Coronary artery (tissue), 2 donors: ENCODE data around the gene ITFG2.

Experiments
- DNase-seq: peaks from one replicate; pipeline ENCODE4 v3.0.0-alpha.2; 2017; ENCODE audit warnings: low spot score
- H3K27ac ChIP-seq, 2 donors: fragments of 200-600 bp; sonication (generic); one replicate each; pipeline ENCODE4 v1.5.1; 2016 to 2019
- H3K4me3 ChIP-seq: fragments of 200-600 bp; sonication (generic); 2 replicates; pipeline ENCODE4 v1.5.1; 2016; ENCODE audit warnings: mild to moderate bottlenecking, moderate library complexity
- TF ChIP-seq, protein P1 (sequence below): fragments of 200-600 bp; sonication (generic); IDR thresholded peaks from one replicate; pipeline ENCODE4 v1.5.1; 2019; ENCODE audit warnings: antibody characterized with exemption

ITFG2 gene

DNA sequence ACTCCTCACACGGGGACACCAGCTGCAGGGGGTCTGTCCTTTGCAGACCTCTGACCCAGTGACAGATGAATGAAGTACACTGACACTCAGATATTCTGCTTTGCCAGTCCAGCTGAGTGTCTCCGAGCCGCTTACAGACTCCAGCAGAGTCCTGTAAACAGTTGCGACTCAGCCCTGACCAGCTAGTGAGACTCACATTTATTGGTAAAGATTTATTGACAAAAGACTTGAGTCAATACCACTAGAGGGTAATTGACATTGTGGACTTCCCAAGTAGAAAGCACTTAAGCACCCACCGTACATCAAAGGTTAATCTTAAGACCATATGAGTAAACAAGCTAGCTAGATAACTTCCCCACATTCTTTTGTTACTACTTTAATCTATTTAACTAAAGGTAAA, 27.5 kb upstream of the ITFG2 start:
- TF ChIP-seq, protein P1, sequence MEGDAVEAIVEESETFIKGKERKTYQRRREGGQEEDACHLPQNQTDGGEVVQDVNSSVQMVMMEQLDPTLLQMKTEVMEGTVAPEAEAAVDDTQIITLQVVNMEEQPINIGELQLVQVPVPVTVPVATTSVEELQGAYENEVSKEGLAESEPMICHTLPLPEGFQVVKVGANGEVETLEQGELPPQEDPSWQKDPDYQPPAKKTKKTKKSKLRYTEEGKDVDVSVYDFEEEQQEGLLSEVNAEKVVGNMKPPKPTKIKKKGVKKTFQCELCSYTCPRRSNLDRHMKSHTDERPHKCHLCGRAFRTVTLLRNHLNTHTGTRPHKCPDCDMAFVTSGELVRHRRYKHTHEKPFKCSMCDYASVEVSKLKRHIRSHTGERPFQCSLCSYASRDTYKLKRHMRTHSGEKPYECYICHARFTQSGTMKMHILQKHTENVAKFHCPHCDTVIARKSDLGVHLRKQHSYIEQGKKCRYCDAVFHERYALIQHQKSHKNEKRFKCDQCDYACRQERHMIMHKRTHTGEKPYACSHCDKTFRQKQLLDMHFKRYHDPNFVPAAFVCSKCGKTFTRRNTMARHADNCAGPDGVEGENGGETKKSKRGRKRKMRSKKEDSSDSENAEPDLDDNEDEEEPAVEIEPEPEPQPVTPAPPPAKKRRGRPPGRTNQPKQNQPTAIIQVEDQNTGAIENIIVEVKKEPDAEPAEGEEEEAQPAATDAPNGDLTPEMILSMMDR, result no peak
- Histone ChIP-seq H3K27ac (no peak overlapping the region), H3K4me3 (no peak overlapping the region)
- DNase-seq, result no peak

DNA sequence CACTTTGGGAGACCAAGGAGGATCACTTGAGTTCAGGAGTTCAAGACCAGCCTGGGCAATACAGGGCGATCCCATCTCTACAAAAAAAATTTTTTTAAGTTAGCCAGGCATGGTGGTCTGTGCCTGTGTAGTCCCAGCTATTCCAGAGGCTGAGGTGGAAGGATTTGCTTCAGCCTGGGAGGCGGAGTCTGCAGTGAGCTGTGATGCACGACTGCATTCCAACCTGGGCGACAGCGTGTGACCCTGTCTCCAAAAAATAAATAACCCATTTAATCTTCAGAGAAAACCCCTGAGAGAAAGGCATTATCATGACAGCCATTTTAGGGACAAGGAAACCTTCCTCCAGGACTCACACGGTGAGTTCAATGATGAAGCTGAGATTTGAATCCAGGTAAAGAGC, 21.4 kb upstream of the ITFG2 start:
- no peak for DNase-seq
- Histone ChIP-seq H3K4me3 (no peak overlapping the region), H3K27ac (no peak overlapping the region)
- TF ChIP-seq, protein P1, result no peak

DNA sequence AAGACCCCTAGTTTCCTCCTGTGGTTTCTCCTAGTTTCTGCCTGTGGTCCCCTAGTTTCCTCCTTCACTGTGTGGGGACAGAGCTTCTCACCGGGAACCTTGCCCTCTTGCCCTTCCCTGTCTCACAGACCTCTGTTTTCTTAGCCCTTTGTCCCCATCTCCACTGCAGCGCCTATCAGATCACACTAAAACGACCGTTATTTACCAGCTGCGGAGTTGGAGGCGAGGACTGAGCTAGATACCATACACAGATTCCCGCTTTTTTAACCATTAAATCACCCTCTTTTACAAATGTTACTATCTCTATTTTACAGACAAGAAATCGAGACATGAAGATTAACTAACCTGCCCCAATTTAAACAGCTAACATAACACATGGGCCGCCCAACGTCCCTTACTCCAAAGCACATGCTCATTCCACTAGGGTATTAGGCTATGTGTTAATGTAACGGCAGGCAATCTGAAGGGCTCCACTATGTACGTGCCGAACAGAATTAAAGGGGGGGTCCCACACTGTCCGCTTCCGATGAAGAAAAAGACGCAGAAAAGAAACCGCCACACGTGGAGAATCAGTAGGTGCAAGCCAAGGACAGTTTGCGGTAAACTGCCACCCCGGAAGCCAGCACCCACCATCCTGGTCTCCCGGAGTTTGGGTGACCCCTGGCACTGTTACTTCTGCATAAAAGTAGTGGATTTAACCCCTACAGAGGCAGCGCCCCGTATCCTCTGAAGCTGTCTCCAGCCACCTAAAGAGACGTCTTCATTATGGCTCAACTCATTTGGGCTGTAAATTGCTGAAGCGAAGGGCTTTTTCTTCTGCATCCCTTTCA, 19.6 kb upstream of the ITFG2 start:
- Histone ChIP-seq H3K4me3 (no peak overlapping the region), H3K27ac (no peak overlapping the region)
- TF ChIP-seq, protein P1, result no peak
- no peak for DNase-seq

DNA sequence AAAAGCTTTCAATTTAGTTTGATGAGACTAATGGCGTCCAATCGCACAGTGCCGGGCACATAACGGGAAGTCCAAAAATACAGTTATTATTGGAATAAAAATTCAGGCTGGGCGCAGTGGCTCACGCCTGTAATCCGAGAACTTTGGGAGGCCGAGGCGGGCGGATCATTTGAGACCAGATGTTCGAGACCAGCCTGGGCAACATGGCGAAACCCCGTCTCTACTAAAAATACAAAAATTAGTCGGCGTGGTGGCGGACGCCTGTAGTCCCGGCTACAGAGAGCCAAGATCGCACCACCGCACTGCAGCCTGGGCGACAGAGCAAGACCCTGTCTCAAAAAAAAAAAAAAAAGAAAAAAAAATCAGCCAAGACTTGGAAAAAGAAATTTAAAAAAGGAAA, 18.9 kb upstream of the ITFG2 start:
- Histone ChIP-seq H3K27ac (no peak overlapping the region), H3K4me3 (no peak overlapping the region)
- TF ChIP-seq, protein P1, result no peak
- DNase-seq, result no peak

DNA sequence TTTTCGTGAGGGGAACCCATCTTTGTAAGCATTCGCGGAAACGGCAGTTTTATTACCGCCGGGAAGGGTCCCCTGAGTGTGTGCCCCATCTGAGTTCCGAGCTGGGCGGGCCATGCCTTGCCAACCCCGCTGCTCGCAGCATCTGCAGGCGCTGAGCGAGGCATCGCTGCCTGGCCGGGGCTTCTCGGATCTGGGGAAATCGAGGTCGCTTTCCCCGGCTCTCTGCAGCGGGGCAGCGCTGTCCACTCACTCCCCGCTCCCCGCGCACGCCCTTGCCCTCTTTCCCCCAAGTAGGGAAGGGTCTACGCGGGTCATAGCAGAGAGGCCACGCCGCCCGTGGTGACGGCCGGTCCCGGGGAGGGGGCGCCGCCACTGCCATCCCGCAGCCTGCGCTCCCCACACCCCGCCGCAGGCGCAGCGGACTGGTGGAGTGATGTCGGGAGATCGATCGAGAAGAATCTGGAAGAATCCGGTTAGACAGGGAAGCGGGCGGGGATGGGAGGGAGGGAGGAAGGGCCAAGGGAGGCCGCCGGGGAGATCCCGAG, 18.2 kb upstream of the ITFG2 start:
- TF ChIP-seq, protein P1, result no peak
- Histone ChIP-seq H3K27ac (peak overlapping the region; percentile 82 to 85), H3K4me3 (peak overlapping the region; percentile 80)
- peak; percentile 83 for DNase-seq

DNA sequence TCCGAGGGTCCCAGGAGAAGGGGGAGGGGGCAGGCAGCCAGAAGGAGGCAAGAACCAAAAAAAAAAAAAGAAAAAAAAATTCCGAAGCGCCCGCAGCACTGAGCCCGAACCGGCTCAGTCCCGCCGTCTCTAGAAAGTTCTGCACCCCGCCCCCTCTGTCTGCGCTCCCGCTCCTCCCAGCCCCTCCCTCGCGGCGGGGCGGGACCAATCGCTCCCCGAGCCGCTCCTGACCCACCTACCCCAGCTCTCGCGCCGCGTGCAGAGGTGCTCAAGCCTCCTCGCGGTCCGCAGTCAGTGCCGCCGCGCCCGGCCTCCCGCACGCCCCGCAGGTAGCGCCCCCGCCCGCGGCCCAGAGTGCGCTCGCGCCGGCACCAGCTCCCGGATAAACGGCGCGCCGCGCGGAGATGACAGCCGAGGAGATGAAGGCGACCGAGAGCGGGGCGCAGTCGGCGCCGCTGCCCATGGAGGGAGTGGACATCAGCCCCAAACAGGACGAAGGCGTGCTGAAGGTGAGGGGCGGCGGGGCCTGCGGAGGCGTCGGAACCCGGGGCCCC, 17.7 kb upstream of the ITFG2 start, which contains the start of gene FKBP4:
Gene FKBP4, plus strand, starts transcription at position 235 of the 554 bp plus-strand sequence. Its CDS starts 170 bp downstream, at position 405.
- TF ChIP-seq, protein P1, result no peak

More for the DNA sequence above, 17.7 kb upstream of the ITFG2 start, which contains the start of gene FKBP4:
- H3K27ac ChIP-seq, result peak within 1 kb of the TSS; percentile 82 to 89
- DNase-seq, result peak; percentile 91
- H3K4me3 ChIP-seq, result peak within 1 kb of the TSS; percentile 80
